ENCODE measurements around the gene PLS1. TPM values are rescaled to one million over a fixed set of nuclear protein-coding genes. Genes with fewer than 3 reads are reported as not detected.

PLS1 gene
- total RNA-seq, 3 donors from 2014 or later (not counting 1 experiment from before 2014, with no cell fraction given), result 1.2 to 2.6 (median 1.6) TPM

- peaks cover 3 to 11% of the 10 kb centered on the region in 2 donors for H3K27me3 Mint-ChIP-seq (ENCODE audit: low read depth in 2 of 2)
- DNase-seq (no peak), ATAC-seq (no peak)
- H3K36me3 Mint-ChIP-seq, result no peaks in the 10 kb centered on the region
- H3K9me3 Mint-ChIP-seq, result no peaks in the 10 kb centered on the region
- H3K4me3 ChIP-seq (ENCODE audit: low read length), result no peak overlapping the region
- H3K4me3 Mint-ChIP-seq, result no peak overlapping the region
- intact Hi-C loops (cut with micrococcal nuclease), result no loop called here
- H3K9me3 ChIP-seq (ENCODE audit: control insufficient read depth, insufficient read depth, low read length), result no peaks in the 10 kb centered on the region
- H3K4me1 ChIP-seq (ENCODE audit: control insufficient read depth, insufficient read depth, low read length), result no peaks in the 10 kb centered on the region
- no peak overlapping the region for H3K27ac ChIP-seq (ENCODE audit: low read length)
- no peaks in the 10 kb centered on the region for H3K27me3 ChIP-seq (ENCODE audit: control insufficient read depth, insufficient read depth, low read length)
- no peak for TF ChIP-seq CTCF (IDR thresholded peaks at IDR 0.05)
- H3K36me3 ChIP-seq (ENCODE audit: control insufficient read depth, insufficient read depth, low read length), result no peaks in the 10 kb centered on the region
- WGBS (ENCODE audit: insufficient coverage), result 100% methylated on average over 1 of the region's 2 CpGs
- H3K27ac Mint-ChIP-seq, result no peak overlapping the region
- peaks cover 13 to 15% of the 10 kb centered on the region in 2 donors for H3K4me1 Mint-ChIP-seq
Observed at GRCh38 chr3:142615171-142615570, 19.0 kb downstream of the PLS1 start.

- no peaks in the 10 kb centered on the region for H3K9me3 ChIP-seq (ENCODE audit: control insufficient read depth, insufficient read depth, low read length)
- DNase-seq (no peak), ATAC-seq (no peak)
- H3K36me3 ChIP-seq (ENCODE audit: control insufficient read depth, insufficient read depth, low read length), result no peaks in the 10 kb centered on the region
- intact Hi-C loops (cut with micrococcal nuclease), result no loop called here
- H3K4me3 ChIP-seq (ENCODE audit: low read length), result no peak overlapping the region
- no peak overlapping the region for H3K4me3 Mint-ChIP-seq
- no peak overlapping the region for H3K27ac Mint-ChIP-seq
- H3K4me1 Mint-ChIP-seq, result peaks cover 13 to 15% of the 10 kb centered on the region in 2 donors
- no peaks in the 10 kb centered on the region for H3K4me1 ChIP-seq (ENCODE audit: control insufficient read depth, insufficient read depth, low read length)
- no peaks in the 10 kb centered on the region for H3K36me3 Mint-ChIP-seq
- no peak for TF ChIP-seq CTCF (IDR thresholded peaks at IDR 0.05)
- no peak overlapping the region for H3K27ac ChIP-seq (ENCODE audit: low read length)
- peaks cover 3 to 11% of the 10 kb centered on the region in 2 donors for H3K27me3 Mint-ChIP-seq (ENCODE audit: low read depth in 2 of 2)
- WGBS (ENCODE audit: insufficient coverage), result 96% methylated on average over 3 of the region's 3 CpGs
- no peaks in the 10 kb centered on the region for H3K9me3 Mint-ChIP-seq
- H3K27me3 ChIP-seq (ENCODE audit: control insufficient read depth, insufficient read depth, low read length), result no peaks in the 10 kb centered on the region
Observed at GRCh38 chr3:142618917-142619461, 22.8 kb downstream of the PLS1 start.

- intact Hi-C loops (cut with micrococcal nuclease), result no loop called here
- no peaks in the 10 kb centered on the region for H3K9me3 Mint-ChIP-seq
- peaks cover 8 to 11% of the 10 kb centered on the region in 2 donors for H3K27me3 Mint-ChIP-seq (ENCODE audit: low read depth in 2 of 2)
- no peak overlapping the region for H3K27ac Mint-ChIP-seq
- H3K4me3 Mint-ChIP-seq, result no peak overlapping the region
- no peaks in the 10 kb centered on the region for H3K9me3 ChIP-seq (ENCODE audit: control insufficient read depth, insufficient read depth, low read length)
- 80% methylated on average over 1 of the region's 2 CpGs for WGBS (ENCODE audit: insufficient coverage)
- DNase-seq (no peak), ATAC-seq (no peak)
- H3K4me1 Mint-ChIP-seq, result no peaks in the 10 kb centered on the region
- no peaks in the 10 kb centered on the region for H3K36me3 Mint-ChIP-seq
- H3K4me3 ChIP-seq (ENCODE audit: low read length), result no peak overlapping the region
- no peaks in the 10 kb centered on the region for H3K4me1 ChIP-seq (ENCODE audit: control insufficient read depth, insufficient read depth, low read length)
- H3K27ac ChIP-seq (ENCODE audit: low read length), result no peak overlapping the region
- no peak for TF ChIP-seq CTCF (IDR thresholded peaks at IDR 0.05)
- no peaks in the 10 kb centered on the region for H3K27me3 ChIP-seq (ENCODE audit: control insufficient read depth, insufficient read depth, low read length)
- no peaks in the 10 kb centered on the region for H3K36me3 ChIP-seq (ENCODE audit: control insufficient read depth, insufficient read depth, low read length)
Observed at GRCh38 chr3:142622405-142622804, 26.2 kb downstream of the PLS1 start.

GRCh38 chr3:142623194-142623593, 27.0 kb downstream of the PLS1 start:
- TF ChIP-seq CTCF (IDR thresholded peaks at IDR 0.05), result no peak

More at GRCh38 chr3:142623194-142623593, 27.0 kb downstream of the PLS1 start:
- intact Hi-C loops (cut with micrococcal nuclease), result no loop called here
- Mint-ChIP-seq H3K4me1 (no peaks in the 10 kb centered on the region), H3K27me3 (ENCODE audit: low read depth in 2 of 2) (peaks cover 8 to 11% of the 10 kb centered on the region in 2 donors), H3K4me3 (no peak overlapping the region), H3K9me3 (no peaks in the 10 kb centered on the region), H3K27ac (no peak overlapping the region), H3K36me3 (no peaks in the 10 kb centered on the region)
- ATAC-seq (no peak), DNase-seq (no peak)
- Histone ChIP-seq H3K27ac (ENCODE audit: low read length) (no peak overlapping the region), H3K9me3 (ENCODE audit: control insufficient read depth, insufficient read depth, low read length) (no peaks in the 10 kb centered on the region), H3K4me1 (ENCODE audit: control insufficient read depth, insufficient read depth, low read length) (no peaks in the 10 kb centered on the region), H3K4me3 (ENCODE audit: low read length) (no peak overlapping the region), H3K27me3 (ENCODE audit: control insufficient read depth, insufficient read depth, low read length) (no peaks in the 10 kb centered on the region), H3K36me3 (ENCODE audit: control insufficient read depth, insufficient read depth, low read length) (no peaks in the 10 kb centered on the region)
